HUES6 (cell line): Measurements from ENCODE around the gene SVBP.

Experiments
- H3K27ac ChIP-seq: 2 replicates; pipeline ENCODE4 v1.7.0; 2013; ENCODE audit warnings: low read depth, mild to moderate bottlenecking, low read length, inconsistent platforms
- H3K27me3 ChIP-seq: 2 replicates; pipeline ENCODE4 v1.6.1; 2013; ENCODE audit warnings: low read length; ENCODE audit not compliant: control insufficient read depth, insufficient read depth
- H3K36me3 ChIP-seq: 2 replicates; pipeline ENCODE4 v1.6.1; 2013; ENCODE audit warnings: low read length; ENCODE audit not compliant: control insufficient read depth, insufficient read depth
- H3K4me1 ChIP-seq: 2 replicates; pipeline ENCODE4 v1.6.1; 2013; ENCODE audit warnings: low read length; ENCODE audit not compliant: control insufficient read depth, insufficient read depth
- H3K4me3 ChIP-seq: 2 replicates; pipeline ENCODE4 v1.5.1; 2013; ENCODE audit warnings: low read depth, low read length
- H3K9ac ChIP-seq: one replicate; pipeline ENCODE4 v1.6.1; 2013; ENCODE audit warnings: mild to moderate bottlenecking, low read length
- H3K9me3 ChIP-seq: 2 replicates; pipeline ENCODE4 v1.6.1; 2013; ENCODE audit warnings: low read depth, low read length; ENCODE audit not compliant: control insufficient read depth, insufficient read depth

Gene SVBP

GRCh38 chr1:42797979-42798378 lies 19.2 kb downstream of the SVBP start:
- H3K9me3 ChIP-seq = no peaks in the 10 kb centered on the region
- no peak overlapping the region for H3K27ac ChIP-seq
- no peaks in the 10 kb centered on the region for H3K4me1 ChIP-seq
- no peak overlapping the region for H3K9ac ChIP-seq
- H3K4me3 ChIP-seq = no peak overlapping the region
- no peaks in the 10 kb centered on the region for H3K36me3 ChIP-seq
- H3K27me3 ChIP-seq = no peaks in the 10 kb centered on the region

GRCh38 chr1:42797414-42797813 lies 19.8 kb downstream of the SVBP start:
- Histone ChIP-seq H3K27me3 (no peaks in the 10 kb centered on the region), H3K9ac (no peak overlapping the region), H3K4me1 (no peaks in the 10 kb centered on the region), H3K9me3 (no peaks in the 10 kb centered on the region), H3K36me3 (no peaks in the 10 kb centered on the region), H3K27ac (no peak overlapping the region), H3K4me3 (no peak overlapping the region)

GRCh38 chr1:42793824-42794223 lies 23.4 kb downstream of the SVBP start:
- Histone ChIP-seq H3K27me3 (no peaks in the 10 kb centered on the region), H3K36me3 (no peaks in the 10 kb centered on the region), H3K27ac (no peak overlapping the region), H3K9ac (no peak overlapping the region), H3K9me3 (no peaks in the 10 kb centered on the region), H3K4me3 (no peak overlapping the region), H3K4me1 (no peaks in the 10 kb centered on the region)

- H3K9ac ChIP-seq = no peak overlapping the region
- H3K36me3 ChIP-seq = peaks cover 5% of the 10 kb centered on the region
- H3K4me3 ChIP-seq = no peak overlapping the region
- H3K4me1 ChIP-seq = no peaks in the 10 kb centered on the region
- H3K27ac ChIP-seq = no peak overlapping the region
- no peaks in the 10 kb centered on the region for H3K27me3 ChIP-seq
- no peaks in the 10 kb centered on the region for H3K9me3 ChIP-seq
These were observed 29.2 kb downstream of the SVBP start for GRCh38 chr1:42788021-42788420.

GRCh38 chr1:42786097-42786496 lies 31.1 kb downstream of the SVBP start:
- Histone ChIP-seq H3K4me1 (no peaks in the 10 kb centered on the region), H3K27ac (no peak overlapping the region), H3K36me3 (peaks cover 19% of the 10 kb centered on the region), H3K9ac (no peak overlapping the region), H3K27me3 (no peaks in the 10 kb centered on the region), H3K9me3 (no peaks in the 10 kb centered on the region), H3K4me3 (no peak overlapping the region)

- Histone ChIP-seq H3K36me3 (peaks cover 29% of the 10 kb centered on the region), H3K9me3 (no peaks in the 10 kb centered on the region), H3K9ac (no peak within 1 kb of the TSS), H3K27me3 (no peaks in the 10 kb centered on the region), H3K27ac (no peak within 1 kb of the TSS), H3K4me1 (no peaks in the 10 kb centered on the region), H3K4me3 (no peak within 1 kb of the TSS)
These were observed 32.1 kb downstream of the SVBP start, which contains the start of gene TMEM269 for GRCh38 chr1:42784946-42785693. Gene TMEM269, plus strand, starts transcription at chr1:42784991. Its CDS starts 4,903 bp downstream, at chr1:42789894.

- peaks cover 34% of the 10 kb centered on the region for H3K36me3 ChIP-seq
- H3K4me3 ChIP-seq = no peak overlapping the region
- no peaks in the 10 kb centered on the region for H3K4me1 ChIP-seq
- no peak overlapping the region for H3K27ac ChIP-seq
- no peaks in the 10 kb centered on the region for H3K27me3 ChIP-seq
- no peak overlapping the region for H3K9ac ChIP-seq
- H3K9me3 ChIP-seq = no peaks in the 10 kb centered on the region
These were observed 32.7 kb downstream of the SVBP start for GRCh38 chr1:42784547-42784945.

GRCh38 chr1:42783092-42783491 lies 34.1 kb downstream of the SVBP start:
- H3K27ac ChIP-seq = no peak overlapping the region
- H3K4me3 ChIP-seq = no peak overlapping the region
- H3K9ac ChIP-seq = no peak overlapping the region
- no peaks in the 10 kb centered on the region for H3K27me3 ChIP-seq
- peaks cover 47% of the 10 kb centered on the region for H3K36me3 ChIP-seq
- no peaks in the 10 kb centered on the region for H3K9me3 ChIP-seq
- H3K4me1 ChIP-seq = no peaks in the 10 kb centered on the region

- Histone ChIP-seq H3K9ac (no peak overlapping the region), H3K27ac (no peak overlapping the region), H3K4me1 (no peaks in the 10 kb centered on the region), H3K9me3 (no peaks in the 10 kb centered on the region), H3K36me3 (peaks cover 72% of the 10 kb centered on the region), H3K27me3 (no peaks in the 10 kb centered on the region), H3K4me3 (no peak overlapping the region)
These were observed 37.0 kb downstream of the SVBP start for GRCh38 chr1:42780176-42780575.

GRCh38 chr1:42779725-42780124 lies 37.5 kb downstream of the SVBP start:
- Histone ChIP-seq H3K36me3 (peaks cover 77% of the 10 kb centered on the region), H3K9ac (no peak overlapping the region), H3K27me3 (no peaks in the 10 kb centered on the region), H3K4me1 (no peaks in the 10 kb centered on the region), H3K27ac (no peak overlapping the region), H3K9me3 (no peaks in the 10 kb centered on the region), H3K4me3 (no peak overlapping the region)

- Histone ChIP-seq H3K36me3 (peaks cover 83% of the 10 kb centered on the region), H3K27ac (no peak overlapping the region), H3K27me3 (no peaks in the 10 kb centered on the region), H3K4me3 (no peak overlapping the region), H3K9ac (no peak overlapping the region), H3K9me3 (no peaks in the 10 kb centered on the region), H3K4me1 (no peaks in the 10 kb centered on the region)
These were observed 39.3 kb downstream of the SVBP start for GRCh38 chr1:42777852-42778251.
